Omental fat pad (tissue), 4 donors: ENCODE data around the gene CDKL5. TPM values are rescaled to one million over a fixed set of nuclear protein-coding genes. Genes with fewer than 3 reads are reported as not detected.

Experiments used
- ATAC-seq: fragments of 150-250 bp; one replicate; pipeline ENCODE4 v1.9.1; 2016; ENCODE audit warnings: mild to moderate bottlenecking, moderate library complexity; ENCODE audit not compliant: low FRiP score
- DNase-seq: peaks from one replicate; pipeline ENCODE4 v3.0.0-alpha.2; 2019; ENCODE audit warnings: low spot score
- total RNA-seq, 4 donors: library from RNA; depleted of rRNA; stranded (reverse); fragments of >200 nt; gene quantifications; one replicate each; pipeline ENCODE4 v1.1.0, GENCODE V29; 2016
- TF ChIP-seq, protein P1 (sequence below), 3 donors: fragments of 450-650 bp; IDR thresholded peaks; one replicate each; pipeline ENCODE4 v1.5.1; 2016 to 2017; ENCODE audit warnings: antibody characterized with exemption in 3 of 3, mild to moderate bottlenecking in 3 of 3, moderate library complexity in 2 of 3

CDKL5 gene
- total RNA-seq, 4 donors from 2014 or later, result 1.9 to 8.5 (median 4.3) TPM

- DNase-seq (no peak), ATAC-seq (no peak)
- TF ChIP-seq, protein P1, sequence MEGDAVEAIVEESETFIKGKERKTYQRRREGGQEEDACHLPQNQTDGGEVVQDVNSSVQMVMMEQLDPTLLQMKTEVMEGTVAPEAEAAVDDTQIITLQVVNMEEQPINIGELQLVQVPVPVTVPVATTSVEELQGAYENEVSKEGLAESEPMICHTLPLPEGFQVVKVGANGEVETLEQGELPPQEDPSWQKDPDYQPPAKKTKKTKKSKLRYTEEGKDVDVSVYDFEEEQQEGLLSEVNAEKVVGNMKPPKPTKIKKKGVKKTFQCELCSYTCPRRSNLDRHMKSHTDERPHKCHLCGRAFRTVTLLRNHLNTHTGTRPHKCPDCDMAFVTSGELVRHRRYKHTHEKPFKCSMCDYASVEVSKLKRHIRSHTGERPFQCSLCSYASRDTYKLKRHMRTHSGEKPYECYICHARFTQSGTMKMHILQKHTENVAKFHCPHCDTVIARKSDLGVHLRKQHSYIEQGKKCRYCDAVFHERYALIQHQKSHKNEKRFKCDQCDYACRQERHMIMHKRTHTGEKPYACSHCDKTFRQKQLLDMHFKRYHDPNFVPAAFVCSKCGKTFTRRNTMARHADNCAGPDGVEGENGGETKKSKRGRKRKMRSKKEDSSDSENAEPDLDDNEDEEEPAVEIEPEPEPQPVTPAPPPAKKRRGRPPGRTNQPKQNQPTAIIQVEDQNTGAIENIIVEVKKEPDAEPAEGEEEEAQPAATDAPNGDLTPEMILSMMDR (IDR thresholded peaks at IDR 0.05), result no peak
Measured at GRCh38 chrX:18676050-18676449, 250.6 kb downstream of the CDKL5 start.

DNA sequence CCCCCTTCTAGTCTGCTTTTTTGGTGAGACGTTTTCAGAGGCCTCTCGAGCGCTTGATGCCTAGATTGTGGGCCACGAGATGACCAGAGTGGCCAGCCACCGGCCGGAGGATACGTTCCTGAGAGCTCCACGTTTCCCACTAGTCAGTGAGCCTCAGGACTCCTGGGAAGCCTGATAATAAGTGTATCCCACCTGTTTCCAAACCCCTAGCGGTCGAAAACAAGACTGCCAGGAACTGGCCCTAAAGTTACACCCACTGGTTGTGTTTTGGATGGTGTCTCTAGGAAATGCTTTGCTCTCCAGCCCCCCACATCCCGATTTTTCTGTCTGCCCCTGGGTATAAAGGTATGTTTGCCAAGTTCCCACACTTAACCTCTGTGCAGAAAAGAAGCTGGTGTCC lies 251.1 kb downstream of the CDKL5 start:
- ATAC-seq, result no peak
- DNase-seq, result no peak
- TF ChIP-seq, protein P1 (IDR thresholded peaks at IDR 0.05), result no peak

- DNase-seq (no peak), ATAC-seq (no peak)
- TF ChIP-seq, protein P1 (IDR thresholded peaks at IDR 0.05), result no peak
Measured at GRCh38 chrX:18677161-18677869, 251.9 kb downstream of the CDKL5 start.

DNA sequence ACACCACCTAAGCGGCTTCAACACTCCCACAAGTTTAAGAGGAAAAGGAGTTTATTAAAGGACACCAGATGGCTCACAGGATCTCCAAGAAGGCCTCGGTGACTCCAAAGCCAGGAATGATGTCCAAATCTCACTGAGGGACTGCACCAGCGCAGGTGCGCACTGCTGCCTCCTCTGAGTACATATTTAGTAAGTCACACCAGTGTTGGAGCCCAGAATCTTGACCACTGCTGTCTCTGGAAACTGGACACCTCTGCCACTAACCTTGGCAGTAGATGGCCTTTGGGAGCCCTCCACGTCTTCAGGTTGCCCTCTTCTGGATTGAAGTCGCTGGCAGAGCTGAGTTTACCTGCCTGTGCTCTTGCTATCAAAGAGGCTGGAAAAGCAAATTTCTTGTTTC lies 256.6 kb downstream of the CDKL5 start:
- DNase-seq, result no peak
- no peak for ATAC-seq
- TF ChIP-seq, protein P1 (IDR thresholded peaks at IDR 0.05), result no peak

GRCh38 chrX:18682979-18683387 lies 257.6 kb downstream of the CDKL5 start:
- DNase-seq (no peak), ATAC-seq (no peak)
- TF ChIP-seq, protein P1 (IDR thresholded peaks at IDR 0.05), result no peak

DNA sequence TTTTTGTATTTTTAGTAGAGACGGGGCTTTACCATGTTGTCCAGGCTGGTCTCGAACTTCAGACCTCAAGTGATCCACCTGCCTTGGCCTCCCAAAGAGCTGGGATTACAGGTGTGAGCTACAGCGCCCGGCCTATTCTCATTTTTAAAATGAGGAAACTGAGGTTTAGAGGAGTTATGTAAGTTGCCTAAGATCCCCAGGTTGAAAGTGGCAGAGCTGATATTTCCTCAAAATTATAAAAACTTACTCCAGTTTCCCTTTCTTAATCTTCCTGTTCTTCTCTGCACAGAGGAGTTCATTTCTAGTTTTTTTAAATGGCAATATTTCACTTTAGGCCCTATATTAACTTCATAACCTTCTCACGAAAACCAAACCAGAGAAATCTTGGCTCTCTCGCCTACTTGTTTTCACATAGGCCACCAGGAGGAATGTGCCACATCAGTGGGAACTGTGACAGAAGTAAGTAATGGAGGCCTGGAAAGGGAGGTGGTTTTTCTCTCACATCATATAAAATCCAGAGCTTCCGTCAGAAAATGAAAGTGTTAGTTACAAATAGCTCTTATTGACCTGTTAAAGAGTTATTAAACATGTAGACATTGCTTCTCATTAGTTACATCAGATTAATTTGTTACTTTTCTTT lies 262.6 kb downstream of the CDKL5 start:
- TF ChIP-seq, protein P1 (IDR thresholded peaks at IDR 0.05), result no peak
- ATAC-seq (no peak), DNase-seq (no peak)

DNA sequence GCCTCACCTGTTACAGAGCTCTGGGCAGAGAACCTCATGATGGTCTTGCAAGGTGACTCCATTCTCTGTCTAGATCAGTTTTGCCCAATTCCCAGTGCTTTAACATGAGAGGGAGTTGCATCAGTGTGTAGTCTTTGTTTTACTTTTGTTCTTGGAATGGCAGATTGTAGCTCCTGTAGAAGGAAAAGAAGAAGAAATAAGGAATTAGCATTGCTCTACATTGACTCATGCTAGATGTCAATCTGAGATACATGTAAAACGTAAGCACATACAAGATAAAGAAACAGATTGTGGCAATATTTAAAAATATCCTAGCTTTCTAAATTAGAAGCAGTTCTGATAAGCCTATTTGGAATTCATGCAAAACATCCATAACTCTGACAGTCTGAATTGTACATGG lies 266.0 kb downstream of the CDKL5 start:
- ATAC-seq (no peak), DNase-seq (no peak)
- TF ChIP-seq, protein P1 (IDR thresholded peaks at IDR 0.05), result no peak
